GM21723 (cell line): Measurements from ENCODE around the gene RPRD2.

Source experiments
- ATAC-seq: cut with Tn5 transposase; IDR thresholded peaks from one replicate; pipeline ENCODE4 v1.9.1; 2021; ENCODE audit warnings: mild to moderate bottlenecking, moderate library complexity; ENCODE audit not compliant: unreplicated experiment

Gene RPRD2

GRCh38 chr1:150469291-150469690 lies 105.3 kb downstream of the RPRD2 start:
- ATAC-seq: no peak

- ATAC-seq: no peak
These were observed 108.8 kb downstream of the RPRD2 start for GRCh38 chr1:150472601-150473200.

GRCh38 chr1:150473659-150474058 lies 109.7 kb downstream of the RPRD2 start:
- no peak for ATAC-seq

- no peak for ATAC-seq
These were observed 110.9 kb downstream of the RPRD2 start for GRCh38 chr1:150474869-150475268.

- no peak for ATAC-seq
These were observed 112.8 kb downstream of the RPRD2 start for GRCh38 chr1:150476754-150477153.

- no peak for ATAC-seq
These were observed 113.4 kb downstream of the RPRD2 start for GRCh38 chr1:150477320-150477719.

- ATAC-seq: no peak
These were observed 113.8 kb downstream of the RPRD2 start for GRCh38 chr1:150477733-150478132.

- ATAC-seq: no peak
These were observed 115.4 kb downstream of the RPRD2 start for GRCh38 chr1:150479370-150479769.

GRCh38 chr1:150479927-150480352 lies 116.0 kb downstream of the RPRD2 start:
- ATAC-seq: no peak

- no peak for ATAC-seq
These were observed 120.5 kb downstream of the RPRD2 start for GRCh38 chr1:150484431-150484830.

- ATAC-seq: no peak
These were observed 120.9 kb downstream of the RPRD2 start for GRCh38 chr1:150484861-150485260.

GRCh38 chr1:150486966-150487762 lies 123.2 kb downstream of the RPRD2 start, which contains the start of gene TARS2:
Gene TARS2 (plus strand): TSS chr1:150487419. CDS start chr1:150487451, 32 bp downstream.
- ATAC-seq: peak; percentile 99

GRCh38 chr1:150487763-150488115 lies 123.8 kb downstream of the RPRD2 start:
- no peak for ATAC-seq

GRCh38 chr1:150493175-150493574 lies 129.2 kb downstream of the RPRD2 start:
- no peak for ATAC-seq

- no peak for ATAC-seq
These were observed 134.4 kb downstream of the RPRD2 start for GRCh38 chr1:150498342-150498741.

GRCh38 chr1:150505431-150505830 lies 141.5 kb downstream of the RPRD2 start:
- ATAC-seq: no peak

GRCh38 chr1:150507912-150508864 lies 144.2 kb downstream of the RPRD2 start, which contains the start of gene ECM1:
Gene ECM1 (plus strand): TSS chr1:150508109. CDS start chr1:150508210, 101 bp downstream.
- ATAC-seq: no peak

- no peak for ATAC-seq
These were observed 145.0 kb downstream of the RPRD2 start for GRCh38 chr1:150508982-150509381.

GRCh38 chr1:150511551-150511950 lies 147.6 kb downstream of the RPRD2 start:
- no peak for ATAC-seq

GRCh38 chr1:150511985-150512660 lies 148.2 kb downstream of the RPRD2 start:
- no peak for ATAC-seq

GRCh38 chr1:150512846-150513245 lies 148.9 kb downstream of the RPRD2 start:
- no peak for ATAC-seq
